GM20000 (cell line): ENCODE measurements around the gene PRIM1.

ENCODE experiments used
- DNase-seq: peaks from one replicate; pipeline ENCODE4 v3.0.0; 2012; ENCODE audit warnings: low spot score
- TF ChIP-seq, protein P1 (sequence below): IDR thresholded peaks from 2 replicates; pipeline ENCODE4 v1.5.1; 2012; ENCODE audit warnings: mild to moderate bottlenecking, control low read depth; ENCODE audit errors: extremely low read depth, missing control alignments

Gene PRIM1

DNA sequence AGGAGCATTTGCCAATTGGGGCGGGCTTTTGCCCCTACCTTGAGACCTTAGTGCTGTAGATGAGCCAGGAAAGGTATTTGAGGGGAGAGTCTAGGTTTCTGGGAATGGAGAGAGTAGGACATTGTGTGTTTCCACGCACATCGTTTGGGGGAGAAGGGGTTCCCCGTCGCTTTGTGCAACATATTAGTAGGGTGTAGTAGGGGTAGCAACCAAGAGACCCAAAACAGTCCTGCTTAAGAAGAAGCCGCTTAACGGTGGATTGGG, 63.3 kb downstream of the PRIM1 start:
- peak; percentile 51 for DNase-seq
- TF ChIP-seq, protein P1, sequence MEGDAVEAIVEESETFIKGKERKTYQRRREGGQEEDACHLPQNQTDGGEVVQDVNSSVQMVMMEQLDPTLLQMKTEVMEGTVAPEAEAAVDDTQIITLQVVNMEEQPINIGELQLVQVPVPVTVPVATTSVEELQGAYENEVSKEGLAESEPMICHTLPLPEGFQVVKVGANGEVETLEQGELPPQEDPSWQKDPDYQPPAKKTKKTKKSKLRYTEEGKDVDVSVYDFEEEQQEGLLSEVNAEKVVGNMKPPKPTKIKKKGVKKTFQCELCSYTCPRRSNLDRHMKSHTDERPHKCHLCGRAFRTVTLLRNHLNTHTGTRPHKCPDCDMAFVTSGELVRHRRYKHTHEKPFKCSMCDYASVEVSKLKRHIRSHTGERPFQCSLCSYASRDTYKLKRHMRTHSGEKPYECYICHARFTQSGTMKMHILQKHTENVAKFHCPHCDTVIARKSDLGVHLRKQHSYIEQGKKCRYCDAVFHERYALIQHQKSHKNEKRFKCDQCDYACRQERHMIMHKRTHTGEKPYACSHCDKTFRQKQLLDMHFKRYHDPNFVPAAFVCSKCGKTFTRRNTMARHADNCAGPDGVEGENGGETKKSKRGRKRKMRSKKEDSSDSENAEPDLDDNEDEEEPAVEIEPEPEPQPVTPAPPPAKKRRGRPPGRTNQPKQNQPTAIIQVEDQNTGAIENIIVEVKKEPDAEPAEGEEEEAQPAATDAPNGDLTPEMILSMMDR = no peak

GRCh38 chr12:56688129-56688845, 63.8 kb downstream of the PRIM1 start, which contains the start of gene PTGES3:
PTGES3 (minus strand) TSS chr12:56688284; CDS start chr12:56687999, 285 bp downstream.
- DNase-seq = peak; percentile 94
- TF ChIP-seq, protein P1 = no peak

GRCh38 chr12:56687223-56688128, 64.6 kb downstream of the PRIM1 start:
- peak; percentile 8 for DNase-seq

GRCh38 chr12:56684745-56685359, 67.3 kb downstream of the PRIM1 start:
- no peak for DNase-seq
- TF ChIP-seq, protein P1 = no peak

More at GRCh38 chr12:56687223-56688128, 64.6 kb downstream of the PRIM1 start:
- TF ChIP-seq, protein P1 = no peak

DNA sequence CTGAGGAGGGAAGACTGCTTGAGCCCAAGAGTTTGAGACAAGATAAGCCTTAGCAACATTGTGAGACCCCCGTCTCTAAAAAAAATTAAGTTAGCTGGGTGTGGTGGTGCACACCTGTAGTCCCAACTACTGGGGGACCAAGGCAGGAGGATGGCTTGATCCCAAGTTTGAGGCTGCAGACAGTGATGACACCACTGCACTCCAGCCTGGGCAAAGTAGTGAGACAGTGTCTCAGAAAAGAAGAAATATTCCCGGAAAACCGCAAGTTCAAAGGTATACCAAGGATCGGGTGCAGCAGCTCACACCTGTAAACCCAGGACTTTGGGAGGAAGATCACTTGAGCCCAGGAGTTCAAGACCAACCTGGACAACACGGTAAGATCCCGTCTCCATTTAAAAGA, 69.8 kb downstream of the PRIM1 start:
- TF ChIP-seq, protein P1 = no peak
- DNase-seq = no peak
